Occipital lobe (tissue), 2 donors: ENCODE measurements around the gene ITPR1. TPM values are rescaled to one million over a fixed set of nuclear protein-coding genes. Genes with fewer than 3 reads are reported as not detected.
"Not testable (repeated sequence)": the region's sequence is repeated elsewhere in the genome, so short reads cannot be mapped to it uniquely, and the experiment has no call there.

Experiments
- DNase-seq: peaks from one replicate; lab custom pipeline; 2025; lab: John Stamatoyannopoulos, UW
- total RNA-seq: library from RNA; depleted of rRNA; stranded (reverse); fragments of >200 nt; gene quantifications from one replicate; pipeline ENCODE4 v1.2.3, GENCODE V29; 2014

The ITPR1 gene
- total RNA-seq, 1 donor from 2014 or later, result 136 TPM

DNA sequence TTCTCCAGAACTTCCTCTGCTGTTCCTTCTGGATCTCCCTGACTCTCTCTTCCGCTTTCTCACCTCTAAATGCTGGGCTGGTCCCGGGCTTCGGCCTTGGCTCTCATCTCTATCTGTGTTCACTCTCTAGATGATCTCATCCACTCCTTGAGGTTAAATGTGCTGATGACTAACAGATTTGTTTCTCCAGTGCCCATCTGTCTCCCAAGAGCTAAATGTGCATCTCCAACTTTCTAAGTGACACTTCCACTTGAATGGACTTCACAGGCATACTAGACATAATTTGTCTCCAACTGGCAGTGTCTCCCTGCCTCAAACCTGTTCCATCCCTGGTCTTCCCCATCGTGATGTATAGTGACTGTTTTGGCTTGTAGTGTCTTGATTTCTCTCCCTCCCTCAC is 95.3 kb downstream of the ITPR1 start:
- DNase-seq, result peak; percentile 22

DNA sequence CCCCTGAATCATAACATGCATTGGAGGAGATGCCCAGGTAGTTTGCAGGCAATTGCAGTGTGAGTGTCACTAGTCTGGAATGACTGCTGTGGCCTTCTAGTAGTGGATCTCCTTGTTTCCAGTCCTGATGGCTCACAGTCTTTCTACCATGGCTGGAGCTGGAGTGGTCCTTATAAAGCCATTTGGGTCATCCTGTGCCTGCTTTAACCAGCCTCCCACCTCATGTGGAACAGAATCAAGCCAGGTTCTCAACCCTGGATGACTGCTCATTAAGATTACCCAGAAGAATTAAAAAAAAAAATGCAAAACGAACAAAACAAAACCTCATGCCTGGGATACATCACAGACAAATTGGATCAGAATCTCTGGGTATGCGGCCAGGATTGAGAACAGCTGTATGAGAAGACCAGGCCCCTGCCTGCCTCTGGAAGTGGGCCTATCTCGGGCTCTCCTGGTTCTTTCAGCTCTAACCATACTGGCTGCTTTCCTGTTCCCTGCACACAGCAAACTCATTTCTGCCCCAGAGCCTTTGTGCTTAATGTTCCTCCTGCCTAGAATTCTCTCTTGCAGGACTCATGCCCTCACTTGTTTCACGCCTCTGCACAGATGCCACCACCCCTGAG is 96.4 kb downstream of the ITPR1 start:
- DNase-seq, result no peak

DNA sequence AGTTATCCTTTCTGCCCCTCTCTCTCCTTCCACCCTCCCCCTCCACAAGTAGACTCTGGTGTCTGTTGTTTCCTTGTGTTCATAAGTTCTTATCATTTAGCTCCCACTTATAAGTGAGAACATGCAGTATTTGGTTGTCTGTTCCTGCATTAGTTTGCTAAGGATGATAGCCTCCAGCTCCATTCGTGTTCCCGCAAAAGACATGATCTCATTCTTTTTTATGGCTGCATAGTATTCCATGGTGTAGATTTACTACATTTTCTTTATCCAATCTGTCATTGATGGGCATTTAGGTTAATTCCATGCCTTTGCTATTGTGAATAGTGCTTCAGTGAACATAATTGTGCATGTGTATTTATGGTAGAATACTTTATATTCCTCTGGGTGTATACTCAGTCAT is 97.7 kb downstream of the ITPR1 start:
- not testable (repeated sequence) for DNase-seq

DNA sequence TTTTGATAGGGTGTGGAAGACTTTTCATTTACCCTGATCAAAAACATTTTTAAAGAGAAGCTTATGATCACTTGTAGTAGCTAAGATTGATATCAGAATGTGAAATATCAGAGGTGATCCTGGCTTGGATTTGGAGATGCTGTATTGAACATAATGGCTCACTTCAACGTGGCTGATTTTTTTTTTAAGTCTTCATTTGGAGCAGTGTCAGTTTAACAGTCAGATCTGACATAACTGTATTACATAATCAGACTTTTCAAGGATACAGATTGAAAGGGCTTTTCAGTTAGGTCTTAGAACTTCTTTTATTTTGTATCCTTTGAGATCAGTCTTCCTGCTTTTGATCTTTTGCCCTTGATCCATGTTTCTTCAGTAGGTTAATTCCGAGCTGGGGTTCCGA is 98.5 kb downstream of the ITPR1 start:
- DNase-seq, result no peak

DNA sequence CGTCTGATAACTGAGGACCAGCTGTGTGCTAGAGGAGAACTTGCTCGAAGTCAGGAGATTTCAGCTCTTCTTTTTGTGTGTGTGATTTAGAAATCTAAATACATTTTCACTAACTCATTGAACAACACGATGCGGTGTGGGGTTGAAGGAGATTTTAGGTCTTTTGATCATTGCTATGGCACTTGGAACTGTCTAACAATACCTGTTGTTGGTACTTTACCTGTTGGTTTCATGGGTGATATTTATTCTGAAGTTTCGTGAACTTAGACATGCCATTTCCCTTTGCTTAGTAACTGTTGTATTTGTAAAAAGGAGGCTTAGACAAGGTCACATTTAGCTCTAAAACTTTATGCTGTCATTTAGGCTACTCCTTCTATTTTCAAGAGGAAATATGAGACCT is 99.9 kb downstream of the ITPR1 start:
- DNase-seq, result no peak

DNA sequence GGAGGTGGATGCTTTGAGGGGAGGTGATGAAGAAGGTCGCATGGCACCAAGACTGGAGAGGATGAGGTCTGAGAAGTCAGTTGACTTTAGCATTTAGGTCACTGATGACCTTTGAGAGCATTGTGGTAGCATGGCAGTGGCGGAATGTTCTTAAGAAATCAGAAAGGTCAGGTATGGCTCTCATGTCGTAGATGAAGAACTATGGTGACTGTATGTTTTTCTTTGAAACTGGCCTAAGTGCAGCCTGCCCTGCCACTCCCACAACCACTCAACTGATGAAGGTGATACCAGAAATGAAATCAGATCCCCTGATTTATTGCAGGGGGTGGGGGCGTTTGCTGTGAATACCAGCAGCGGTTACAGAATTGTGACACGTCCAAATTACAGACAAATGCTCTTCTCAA is 102.6 kb downstream of the ITPR1 start:
- no peak for DNase-seq

DNA sequence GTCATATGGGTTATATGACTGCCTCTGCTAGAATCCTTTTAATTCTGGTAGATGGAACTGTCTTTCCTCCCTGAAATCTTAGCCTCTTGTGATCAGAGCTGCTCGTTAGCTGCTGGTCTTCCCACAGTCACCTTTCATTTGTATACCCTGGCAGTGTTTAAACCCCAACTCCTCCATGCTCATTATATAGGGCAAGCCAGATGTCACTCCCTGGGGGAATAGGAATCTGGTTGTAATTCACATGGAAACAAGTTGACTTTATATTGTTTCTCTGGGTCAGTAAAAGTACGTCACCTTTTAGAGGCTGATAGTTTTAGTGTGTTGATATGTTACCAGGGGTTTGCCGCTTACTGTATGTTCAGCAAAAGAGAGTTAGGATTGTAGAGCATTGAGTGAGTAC is 103.5 kb downstream of the ITPR1 start:
- DNase-seq, result no peak

DNA sequence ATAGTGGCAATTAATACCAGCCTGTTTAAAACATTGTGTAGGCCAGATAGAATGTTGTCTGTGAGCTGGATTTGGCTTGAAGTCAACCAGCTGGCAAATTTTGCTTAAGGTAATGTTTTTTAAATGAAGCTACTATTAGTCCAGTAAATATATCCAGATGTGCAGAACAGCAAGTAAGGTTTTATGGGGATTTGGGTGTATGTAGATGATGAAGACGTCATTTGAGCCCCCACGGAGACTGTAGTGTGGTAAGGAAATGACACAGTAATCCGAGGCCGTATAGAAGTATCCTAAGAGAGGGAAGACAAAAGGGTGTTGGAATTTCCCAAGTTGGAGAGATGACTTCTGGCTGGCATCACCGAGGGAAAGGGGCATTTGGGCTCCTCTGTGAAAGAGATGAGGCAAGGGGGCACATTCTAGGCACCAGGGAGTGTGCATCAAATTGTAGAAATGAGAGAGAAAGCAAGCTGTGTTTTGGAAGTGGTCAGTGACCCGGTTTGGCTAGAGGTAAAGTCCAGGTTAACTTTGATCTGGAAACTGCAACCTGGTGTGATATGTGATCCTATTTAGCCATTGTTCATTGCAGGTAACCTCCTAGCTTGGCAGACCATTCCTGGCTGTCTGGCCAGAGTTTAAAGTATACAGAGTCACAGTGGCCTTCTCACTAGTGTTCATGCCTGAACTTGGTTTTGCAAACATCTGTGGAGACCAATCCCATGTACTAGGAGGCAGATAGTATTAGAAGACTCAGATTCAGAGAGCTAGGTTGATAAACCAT is 104.2 kb downstream of the ITPR1 start:
- no peak for DNase-seq

DNA sequence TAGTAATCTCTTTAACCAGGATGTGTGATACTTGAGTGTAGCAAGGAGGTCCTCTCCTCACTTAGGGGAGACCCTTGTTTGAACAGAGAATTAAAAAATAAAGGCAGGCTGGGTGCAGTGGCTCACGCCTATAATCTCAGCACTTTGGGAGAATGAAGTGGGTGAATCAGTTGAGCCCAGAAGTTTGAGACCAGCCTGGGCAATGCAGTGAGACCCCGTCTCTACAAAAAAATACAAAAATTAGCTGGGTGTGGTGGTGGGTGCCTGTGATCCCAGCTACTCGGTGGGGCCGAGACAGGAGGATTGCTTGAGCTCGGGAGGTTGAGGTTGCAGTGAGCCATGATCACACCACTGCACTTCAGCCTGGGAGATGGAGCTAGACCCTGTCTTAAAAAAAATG is 105.1 kb downstream of the ITPR1 start:
- DNase-seq, result not testable (repeated sequence)

DNA sequence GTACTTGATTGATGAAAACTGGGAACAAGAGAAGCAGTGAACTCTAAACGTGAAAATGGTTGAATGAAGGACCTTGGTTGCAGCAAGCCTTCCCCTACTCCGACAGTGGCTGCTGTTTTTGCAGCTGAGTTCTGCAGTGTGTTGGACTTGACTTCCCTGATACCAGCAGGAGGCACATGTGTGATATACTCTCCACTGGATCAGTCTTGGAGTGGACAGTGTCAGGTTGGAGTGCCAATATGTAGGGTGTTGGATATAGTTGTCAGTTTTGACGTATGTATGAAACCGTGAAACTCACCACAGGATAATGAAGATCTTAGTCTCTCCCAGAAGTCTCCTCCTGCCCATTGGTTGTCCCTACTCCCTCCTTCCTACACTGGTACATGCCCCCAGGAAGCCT is 106.5 kb downstream of the ITPR1 start:
- no peak for DNase-seq

DNA sequence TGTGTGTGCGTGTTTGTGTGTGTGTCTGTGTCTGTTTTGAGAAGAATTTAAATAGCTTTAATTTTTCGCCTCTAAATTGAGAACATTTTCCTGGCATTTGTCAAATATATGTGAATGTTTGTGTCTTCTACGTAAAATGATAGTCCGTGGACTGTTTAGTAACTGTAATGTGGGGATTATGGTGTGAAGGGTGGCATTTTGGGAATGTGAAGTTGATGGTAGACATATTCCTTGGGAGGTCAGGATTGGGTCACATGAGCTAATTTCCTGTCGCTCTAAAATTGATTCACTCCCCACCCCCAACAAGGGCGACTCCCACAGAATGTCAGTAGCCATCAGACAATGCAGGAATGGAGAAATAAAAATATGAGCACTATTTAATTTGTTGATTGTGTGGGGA is 107.3 kb downstream of the ITPR1 start:
- DNase-seq, result no peak

DNA sequence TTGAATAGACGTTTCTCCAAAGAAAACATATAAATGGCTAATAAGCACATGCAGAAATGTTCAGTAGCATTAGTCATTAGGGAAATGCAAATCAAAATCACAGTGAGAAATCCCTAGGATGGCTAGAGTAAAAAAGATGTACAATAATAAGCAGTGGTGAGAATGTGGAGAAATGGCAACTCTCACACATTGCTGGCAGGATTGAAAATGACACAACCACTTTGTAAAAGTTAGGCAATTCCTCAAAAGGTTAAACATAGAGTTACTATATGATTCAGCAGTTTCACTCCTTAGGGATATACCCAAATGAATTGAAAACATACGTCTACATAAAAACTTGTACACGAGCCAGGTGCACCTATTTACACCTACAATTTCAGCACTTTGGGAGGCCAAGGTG is 108.7 kb downstream of the ITPR1 start:
- DNase-seq, result no peak

DNA sequence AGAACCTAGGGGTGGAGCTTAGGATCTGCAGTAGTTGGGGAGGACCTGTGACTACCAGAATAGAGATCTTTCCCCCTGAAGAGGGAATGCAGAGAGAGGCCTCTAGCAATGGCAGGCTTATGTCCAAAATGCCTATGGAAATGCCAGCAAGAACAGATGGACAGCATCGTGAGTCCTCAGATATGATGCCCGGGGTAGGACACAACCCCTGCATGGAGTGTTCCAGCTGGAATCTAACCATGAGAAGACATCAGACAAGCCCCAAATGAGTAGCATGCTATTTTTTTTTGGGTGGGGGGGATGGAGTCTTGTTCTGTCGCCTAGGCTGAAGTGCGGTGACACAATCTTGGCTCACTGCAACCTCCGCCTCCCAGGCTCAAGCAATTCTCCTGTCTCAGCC is 111.5 kb downstream of the ITPR1 start:
- DNase-seq, result no peak

DNA sequence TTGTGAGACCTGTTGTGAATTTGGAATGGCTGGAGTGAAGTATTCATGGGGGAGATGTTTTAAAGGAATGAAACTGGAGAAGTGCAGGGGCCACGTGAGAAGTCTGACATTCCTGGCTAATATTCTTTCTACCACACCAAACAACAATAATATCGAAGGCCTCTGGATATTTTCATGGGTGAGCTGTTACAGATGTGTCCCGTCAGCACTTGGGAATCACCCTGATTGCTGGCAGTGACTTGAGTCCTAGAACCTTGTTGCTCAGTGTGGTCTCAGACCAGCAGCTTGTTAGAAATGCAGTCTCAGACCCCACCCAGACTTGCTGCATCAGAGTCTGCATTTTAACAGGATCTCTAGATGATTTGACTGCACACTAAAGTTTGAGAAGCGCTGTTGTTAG is 113.8 kb downstream of the ITPR1 start:
- no peak for DNase-seq

DNA sequence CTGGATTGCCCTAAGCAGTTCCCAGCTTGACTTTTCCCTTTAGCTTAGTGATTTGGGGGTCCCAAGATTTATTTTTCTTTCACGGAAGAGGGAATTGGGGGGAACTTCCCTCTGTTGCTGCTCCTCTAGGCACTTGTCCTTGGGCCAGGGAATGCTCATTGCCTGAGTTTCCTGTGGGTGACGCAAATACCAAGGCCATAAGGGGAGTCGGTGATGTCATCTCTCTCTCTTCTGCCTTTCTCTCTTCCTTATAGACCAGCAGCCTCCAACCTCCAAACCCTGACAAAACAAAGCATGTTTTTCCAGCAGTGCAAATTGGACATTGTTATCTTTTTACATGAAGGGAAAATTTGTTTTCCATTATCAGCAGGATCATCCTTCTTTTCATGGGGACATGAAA is 120.2 kb downstream of the ITPR1 start:
- no peak for DNase-seq

DNA sequence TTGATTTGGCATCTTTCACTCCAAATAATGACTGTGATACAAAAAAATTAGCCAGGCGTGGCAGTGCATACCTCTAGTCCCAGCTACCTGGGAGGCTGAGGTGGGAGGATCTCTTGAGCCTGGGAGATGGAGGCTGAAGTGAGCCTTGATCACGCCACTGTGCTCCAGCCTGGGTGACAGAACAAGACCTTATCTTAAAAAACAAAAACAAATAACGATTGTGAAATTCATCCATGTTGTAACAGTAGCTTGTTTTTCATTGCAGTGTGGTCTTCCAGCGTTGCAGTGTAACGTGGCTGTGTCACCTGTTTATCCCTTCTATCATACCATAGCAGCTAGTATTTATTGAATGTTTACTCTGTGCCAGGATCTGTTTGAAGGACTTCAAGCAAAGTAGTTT is 120.9 kb downstream of the ITPR1 start:
- DNase-seq, result no peak

DNA sequence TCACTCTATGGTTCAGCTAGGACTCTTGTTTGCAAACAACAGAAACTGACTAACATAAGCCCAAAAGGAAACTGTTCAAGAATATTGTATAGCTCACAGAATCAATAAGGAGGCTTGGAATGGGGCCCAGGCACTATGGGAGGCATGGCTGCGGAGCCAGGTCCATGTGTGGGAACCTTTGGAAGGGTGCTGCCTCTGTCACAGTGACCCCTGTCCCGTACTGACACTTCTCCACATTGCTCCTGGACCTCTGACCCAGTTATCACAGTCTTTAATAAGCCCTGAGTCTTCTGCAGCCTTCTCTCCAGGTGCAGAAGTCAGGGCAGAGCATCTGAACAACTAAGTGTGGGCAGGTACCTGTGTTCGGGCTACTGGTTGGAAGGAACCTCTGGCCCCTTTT is 121.8 kb downstream of the ITPR1 start:
- DNase-seq, result no peak

DNA sequence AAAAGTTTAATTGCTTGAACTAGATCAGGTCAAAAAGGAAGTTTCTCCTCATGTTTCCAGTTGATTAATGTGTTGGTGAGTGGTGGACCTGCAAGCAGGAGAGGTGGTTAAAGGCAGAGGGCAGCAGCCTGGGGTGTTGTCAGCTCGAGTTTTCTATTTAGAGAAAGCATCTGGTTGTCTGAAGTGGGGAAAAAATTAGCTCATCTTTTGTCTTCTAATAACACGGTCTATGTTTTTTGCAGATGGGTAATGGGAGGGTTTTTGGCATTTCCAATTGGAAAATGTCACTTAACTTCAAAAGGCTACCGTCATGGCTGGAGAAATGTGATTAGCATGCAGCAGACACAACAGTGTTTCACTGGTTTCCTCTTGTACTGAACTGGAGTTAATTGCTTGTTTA is 122.6 kb downstream of the ITPR1 start:
- no peak for DNase-seq

DNA sequence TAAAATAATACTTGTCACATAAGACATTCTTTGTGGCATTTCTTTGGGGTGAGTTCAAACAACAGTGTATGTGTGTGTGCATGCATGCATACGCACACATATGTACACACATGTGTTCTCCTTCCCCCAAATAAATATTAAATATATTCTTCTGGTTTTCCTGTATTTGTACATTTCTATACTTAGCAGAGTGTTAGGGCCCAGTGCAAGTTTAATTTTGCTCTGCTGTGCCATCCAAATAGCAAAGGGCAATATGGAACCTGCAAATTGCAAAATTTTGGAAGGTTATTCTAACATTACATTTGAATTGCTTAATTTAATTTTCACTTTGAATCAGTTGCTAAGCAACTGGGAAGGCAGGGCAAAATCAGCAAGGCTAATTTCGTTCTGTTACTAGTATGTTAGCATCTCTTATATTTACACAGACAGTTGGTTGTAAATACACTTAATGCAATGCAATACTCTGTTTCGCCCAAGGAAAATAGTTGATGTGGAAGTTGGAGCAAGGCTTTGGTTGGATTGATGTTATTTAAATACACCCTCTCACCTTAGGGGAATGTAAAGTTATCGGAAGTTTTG is 130.4 kb downstream of the ITPR1 start:
- no peak for DNase-seq

DNA sequence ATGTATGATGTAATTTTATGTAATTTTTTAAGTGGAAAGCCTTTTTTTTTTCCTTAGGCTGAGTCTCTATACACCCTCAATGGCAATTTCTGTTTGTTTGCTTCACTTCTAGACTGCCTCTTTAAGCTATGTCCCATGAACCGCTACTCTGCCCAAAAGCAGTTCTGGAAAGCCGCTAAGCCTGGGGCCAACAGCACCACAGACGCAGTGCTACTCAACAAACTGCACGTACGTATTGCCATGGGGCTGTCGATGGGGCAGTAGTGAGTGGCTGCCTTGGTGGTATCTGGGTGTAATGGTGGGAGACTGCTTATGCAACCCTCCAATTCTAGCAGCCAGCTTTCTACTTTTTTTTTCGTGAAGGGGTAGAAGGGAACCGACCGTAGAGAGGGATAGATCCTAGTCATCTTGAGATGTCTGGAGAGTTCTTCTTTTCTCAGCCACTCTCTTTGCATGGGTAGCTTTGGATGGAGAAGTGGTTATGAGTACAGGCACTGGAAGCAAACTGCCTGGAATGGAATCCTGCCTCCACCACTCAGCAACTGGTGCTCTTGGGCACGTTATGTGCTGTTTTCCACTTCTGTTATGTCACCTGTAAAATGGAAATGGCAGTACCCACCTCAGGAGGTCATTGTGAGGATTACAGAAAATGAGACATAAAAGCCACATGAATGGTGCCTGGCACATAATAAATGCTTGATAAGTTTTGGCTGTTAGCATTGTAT is 134.7 kb downstream of the ITPR1 start:
- no peak for DNase-seq

DNA sequence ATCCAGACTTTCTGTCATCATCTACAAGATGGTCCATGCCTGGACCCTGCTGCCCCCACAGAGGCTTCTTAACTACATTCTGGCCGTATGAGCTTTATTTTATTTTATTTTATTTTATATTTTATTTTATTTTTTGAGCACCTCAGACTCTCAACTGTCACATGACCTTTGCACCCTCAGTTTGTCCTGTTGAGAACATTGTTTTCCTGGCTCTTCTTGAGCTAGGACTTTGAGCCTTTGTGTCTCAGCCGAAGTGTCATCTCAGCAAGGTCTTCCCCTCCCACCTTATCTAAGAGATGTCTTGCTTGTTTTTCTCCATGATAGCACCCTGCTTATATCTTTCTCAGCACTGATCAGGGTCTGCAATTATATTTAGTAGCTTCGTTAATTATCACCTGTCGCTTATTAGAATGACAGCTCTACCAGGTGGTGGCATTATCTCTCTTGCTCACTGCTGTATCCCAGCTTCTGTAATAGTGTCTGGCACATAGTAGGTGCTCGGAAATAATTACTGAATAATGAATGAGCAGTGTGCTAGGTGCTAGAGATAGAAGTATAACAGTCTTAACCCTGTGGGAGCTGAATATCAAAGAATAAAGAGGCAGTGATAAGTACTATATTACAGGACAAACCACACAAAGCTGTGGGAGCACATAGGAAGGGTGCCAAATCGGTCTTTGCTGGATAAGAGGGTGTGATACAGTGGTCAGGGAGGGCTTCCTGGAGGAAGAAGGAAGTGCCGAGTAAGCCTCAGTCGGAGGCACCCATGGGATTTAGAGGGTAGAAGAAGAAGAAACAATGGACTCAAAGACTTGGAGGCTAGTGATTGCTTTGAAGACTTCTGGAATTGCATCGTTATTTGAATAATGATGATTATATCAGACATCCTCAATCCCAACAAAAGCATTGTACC is 136.2 kb downstream of the ITPR1 start:
- DNase-seq, result no peak
